Gastrocnemius medialis (tissue), 4 donors: ENCODE measurements around the gene XXYLT1. TPM values are rescaled to one million over a fixed set of nuclear protein-coding genes. Genes with fewer than 3 reads are reported as not detected.
A peak's percentile ranks its signal among the peaks of the same experiment; 100 is the strongest.

Experiments used
- ATAC-seq, 2 donors: fragments of 150-250 bp; one replicate each; pipeline ENCODE4 v1.9.1; 2016
- DNase-seq, 2 donors: peaks; one replicate each; pipeline ENCODE4 v3.0.0-alpha.2; 2019
- H3K27ac ChIP-seq, 4 donors: fragments of 200-600 bp; sonication (generic); 1 replicate in 1 of 4; 2 replicates in 3 of 4; pipeline ENCODE4 v1.5.1; 2016 to 2018; ENCODE audit warnings: mild to moderate bottlenecking in 2 of 4, moderate library complexity in 1 of 4
- H3K27me3 ChIP-seq, 3 donors: fragments of 200-600 bp; sonication (generic) in 2 of 3; 1 replicate in 1 of 3; 2 replicates in 2 of 3; pipeline versions ENCODE4 v1.5.1 to v1.6.0; 2016 to 2019; ENCODE audit warnings: mild to moderate bottlenecking in 1 of 3, moderate library complexity in 1 of 3
- H3K36me3 ChIP-seq, 2 donors: fragments of 200-600 bp; sonication (generic) in 1 of 2; one replicate each; pipeline ENCODE4 v1.5.1; 2017 to 2018
- H3K4me1 ChIP-seq, 2 donors: fragments of 200-600 bp; sonication (generic) in 1 of 2; one replicate each; pipeline ENCODE4 v1.5.1; 2016 to 2017; ENCODE audit warnings: mild to moderate bottlenecking in 2 of 2
- H3K4me3 ChIP-seq, 4 donors: fragments of 200-600 bp; sonication (generic) in 3 of 4; 1 replicate in 1 of 4; 2 replicates in 3 of 4; pipeline ENCODE4 v1.5.1; 2016 to 2019; ENCODE audit warnings: mild to moderate bottlenecking in 2 of 4
- H3K9me3 ChIP-seq, 3 donors: fragments of 200-600 bp; sonication (generic) in 2 of 3; 1 replicate in 1 of 3; 2 replicates in 2 of 3; pipeline ENCODE4 v1.5.1; 2016 to 2019
- POLR2A ChIP-seq, 2 donors: fragments of 450-650 bp; IDR thresholded peaks; one replicate each; pipeline ENCODE4 v1.6.1; 2017; ENCODE audit warnings: antibody characterized with exemption in 2 of 2, mild to moderate bottlenecking in 2 of 2, moderate library complexity in 2 of 2
- in situ Hi-C, 4 donors: fragments of 200-750 bp; cut with MboI; loops; one replicate each; pipeline versions ENCODE4 v1.15.0 to v1.8.0; 2017; ENCODE audit warnings: low sequenced_read_pairs in 4 of 4
- intact Hi-C: fragments of 100-400 bp; cut with DNase I; formaldehyde crosslinking; loops from one replicate; pipeline ENCODE4 v1.15.1; 2023; ENCODE audit warnings: low total_unique reads
- total RNA-seq, 4 donors: library from RNA; depleted of rRNA; stranded (reverse); fragments of >200 nt; gene quantifications; one replicate each; pipeline versions ENCODE4 v1.1.0 to v1.2.3, GENCODE V29; 2016
- TF ChIP-seq, protein P1 (sequence below), 5 experiments: fragments of 450-650 bp in 3 of 5; fragments of 200-600 bp in 2 of 5; sonication (generic) in 2 of 5; IDR thresholded peaks in 4 of 5; conservative IDR thresholded peaks in 1 of 5; 1 replicate in 4 of 5; 2 replicates in 1 of 5; pipeline ENCODE4 v1.5.1; 2016 to 2019; ENCODE audit warnings: antibody characterized with exemption in 5 of 5, mild to moderate bottlenecking in 3 of 5, moderate library complexity in 3 of 5

XXYLT1 gene
- total RNA-seq, 4 donors from 2014 or later: 0.87 to 3.1 (median 1.3) TPM

- no peak for TF ChIP-seq POLR2A (IDR thresholded peaks at IDR 0.05)
- TF ChIP-seq, protein P1, sequence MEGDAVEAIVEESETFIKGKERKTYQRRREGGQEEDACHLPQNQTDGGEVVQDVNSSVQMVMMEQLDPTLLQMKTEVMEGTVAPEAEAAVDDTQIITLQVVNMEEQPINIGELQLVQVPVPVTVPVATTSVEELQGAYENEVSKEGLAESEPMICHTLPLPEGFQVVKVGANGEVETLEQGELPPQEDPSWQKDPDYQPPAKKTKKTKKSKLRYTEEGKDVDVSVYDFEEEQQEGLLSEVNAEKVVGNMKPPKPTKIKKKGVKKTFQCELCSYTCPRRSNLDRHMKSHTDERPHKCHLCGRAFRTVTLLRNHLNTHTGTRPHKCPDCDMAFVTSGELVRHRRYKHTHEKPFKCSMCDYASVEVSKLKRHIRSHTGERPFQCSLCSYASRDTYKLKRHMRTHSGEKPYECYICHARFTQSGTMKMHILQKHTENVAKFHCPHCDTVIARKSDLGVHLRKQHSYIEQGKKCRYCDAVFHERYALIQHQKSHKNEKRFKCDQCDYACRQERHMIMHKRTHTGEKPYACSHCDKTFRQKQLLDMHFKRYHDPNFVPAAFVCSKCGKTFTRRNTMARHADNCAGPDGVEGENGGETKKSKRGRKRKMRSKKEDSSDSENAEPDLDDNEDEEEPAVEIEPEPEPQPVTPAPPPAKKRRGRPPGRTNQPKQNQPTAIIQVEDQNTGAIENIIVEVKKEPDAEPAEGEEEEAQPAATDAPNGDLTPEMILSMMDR (IDR thresholded peaks at IDR 0.05 in 4 of 5, conservative IDR thresholded peaks at IDR 0.05 in 1 of 5): no peak
- peaks cover 24 to 36% of the 10 kb centered on the region in 2 donors for H3K4me1 ChIP-seq
- ATAC-seq (no peak), DNase-seq (no peak)
- H3K9me3 ChIP-seq: no peaks in the 10 kb centered on the region
- no peak overlapping the region for H3K27ac ChIP-seq
- H3K36me3 ChIP-seq: no peaks in the 10 kb centered on the region
- H3K27me3 ChIP-seq: no peaks in the 10 kb centered on the region
- intact Hi-C loops: loop anchor here (5.0 kb wide), 3 partner anchors 82 to 487 kb away; no protein-coding TSS in a partner anchor
- in situ Hi-C loops: loop anchor here in 3 of 4 donors (10.0 to 25.0 kb wide), 3 partner anchors 100 to 258 kb away; no protein-coding TSS in a partner anchor
- H3K4me3 ChIP-seq: no peak overlapping the region
Observed at GRCh38 chr3:195254454-195255175, 16.3 kb downstream of the XXYLT1 start.

DNA sequence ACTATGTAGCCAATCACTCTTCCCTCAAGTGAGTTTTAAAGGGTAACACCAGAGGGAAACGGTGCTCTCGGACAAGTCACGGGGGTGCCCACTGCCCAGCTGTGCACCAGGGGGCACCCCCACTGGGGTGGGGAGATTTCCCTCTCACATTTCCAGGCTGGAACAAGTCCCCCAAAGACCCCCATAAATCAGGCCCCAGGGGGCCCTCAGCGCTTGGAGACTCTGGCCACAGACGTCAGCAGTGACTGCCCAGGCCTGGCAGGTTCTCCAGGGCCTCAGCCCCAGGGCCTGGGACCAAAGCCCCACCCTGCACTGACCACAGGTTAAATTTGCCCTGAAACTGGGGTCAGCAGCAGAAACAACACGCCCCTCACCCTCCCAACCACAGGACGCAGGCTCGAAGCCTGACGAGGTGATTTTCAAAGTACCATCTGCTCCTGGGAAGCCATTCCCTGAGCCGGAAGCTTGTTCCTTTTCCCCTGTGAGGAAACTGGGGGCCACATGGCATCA is 17.0 kb downstream of the XXYLT1 start:
- intact Hi-C loops (no loop called here), in situ Hi-C loops (loop anchor here in 3 of 4 donors (10.0 to 25.0 kb wide), 3 partner anchors 99 to 258 kb away; no protein-coding TSS in a partner anchor)
- DNase-seq: no peak
- ATAC-seq: no peak
- H3K27me3 ChIP-seq: no peaks in the 10 kb centered on the region
- no peaks in the 10 kb centered on the region for H3K36me3 ChIP-seq
- no peaks in the 10 kb centered on the region for H3K9me3 ChIP-seq
- H3K27ac ChIP-seq: peak overlapping the region; percentile 5 to 41 (median 26)
- H3K4me3 ChIP-seq: no peak overlapping the region
- H3K4me1 ChIP-seq: peaks cover 21 to 31% of the 10 kb centered on the region in 2 donors
- TF ChIP-seq, protein P1 (IDR thresholded peaks at IDR 0.05 in 4 of 5, conservative IDR thresholded peaks at IDR 0.05 in 1 of 5): no peak
- no peak for TF ChIP-seq POLR2A (IDR thresholded peaks at IDR 0.05)

DNA sequence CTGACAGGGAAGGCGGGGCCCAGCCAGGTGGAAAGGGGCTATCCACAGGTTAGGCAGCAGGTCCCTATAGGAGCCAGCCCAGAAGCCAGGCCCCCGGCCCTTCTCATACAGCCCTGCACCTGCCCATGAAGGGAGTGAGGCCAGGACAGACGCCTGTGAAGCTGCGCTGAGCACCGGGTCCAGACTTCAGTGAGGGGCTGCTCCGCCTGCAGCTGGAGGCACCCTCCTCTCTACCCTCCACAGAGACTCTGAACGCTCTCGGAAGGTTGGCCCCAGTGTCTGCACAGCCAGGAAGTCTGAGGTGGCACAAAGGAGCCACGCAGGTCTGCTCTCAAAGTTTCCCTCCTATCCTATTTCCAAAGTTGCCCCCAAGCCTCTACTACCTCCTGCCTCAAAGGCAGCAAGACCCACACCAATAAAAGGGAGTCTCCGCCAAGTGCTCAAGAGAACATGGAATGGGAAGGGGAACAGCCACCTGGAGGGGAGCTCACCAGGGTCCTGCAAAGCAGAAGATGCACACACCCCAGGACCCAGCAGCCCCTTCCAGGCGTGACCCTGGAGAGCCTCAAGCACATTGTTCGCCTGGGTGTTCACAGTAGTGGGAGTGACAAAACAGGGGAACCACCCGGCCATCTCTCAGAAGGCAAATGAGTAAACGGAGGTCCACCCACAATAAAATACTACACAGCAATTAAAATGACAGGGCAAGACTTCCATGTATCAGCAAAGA is 19.5 kb downstream of the XXYLT1 start:
- H3K36me3 ChIP-seq: no peaks in the 10 kb centered on the region
- peaks cover 14 to 20% of the 10 kb centered on the region in 2 donors for H3K4me1 ChIP-seq
- intact Hi-C loops (no loop called here), in situ Hi-C loops (loop anchor here in 3 of 4 donors (10.0 to 25.0 kb wide), 3 partner anchors 97 to 261 kb away; no protein-coding TSS in a partner anchor)
- H3K27ac ChIP-seq: no peak overlapping the region
- ATAC-seq (no peak), DNase-seq (no peak)
- H3K9me3 ChIP-seq: no peaks in the 10 kb centered on the region
- H3K27me3 ChIP-seq: no peaks in the 10 kb centered on the region
- TF ChIP-seq, protein P1 (IDR thresholded peaks at IDR 0.05 in 4 of 5, conservative IDR thresholded peaks at IDR 0.05 in 1 of 5): no peak
- no peak for TF ChIP-seq POLR2A (IDR thresholded peaks at IDR 0.05)
- no peak overlapping the region for H3K4me3 ChIP-seq

DNA sequence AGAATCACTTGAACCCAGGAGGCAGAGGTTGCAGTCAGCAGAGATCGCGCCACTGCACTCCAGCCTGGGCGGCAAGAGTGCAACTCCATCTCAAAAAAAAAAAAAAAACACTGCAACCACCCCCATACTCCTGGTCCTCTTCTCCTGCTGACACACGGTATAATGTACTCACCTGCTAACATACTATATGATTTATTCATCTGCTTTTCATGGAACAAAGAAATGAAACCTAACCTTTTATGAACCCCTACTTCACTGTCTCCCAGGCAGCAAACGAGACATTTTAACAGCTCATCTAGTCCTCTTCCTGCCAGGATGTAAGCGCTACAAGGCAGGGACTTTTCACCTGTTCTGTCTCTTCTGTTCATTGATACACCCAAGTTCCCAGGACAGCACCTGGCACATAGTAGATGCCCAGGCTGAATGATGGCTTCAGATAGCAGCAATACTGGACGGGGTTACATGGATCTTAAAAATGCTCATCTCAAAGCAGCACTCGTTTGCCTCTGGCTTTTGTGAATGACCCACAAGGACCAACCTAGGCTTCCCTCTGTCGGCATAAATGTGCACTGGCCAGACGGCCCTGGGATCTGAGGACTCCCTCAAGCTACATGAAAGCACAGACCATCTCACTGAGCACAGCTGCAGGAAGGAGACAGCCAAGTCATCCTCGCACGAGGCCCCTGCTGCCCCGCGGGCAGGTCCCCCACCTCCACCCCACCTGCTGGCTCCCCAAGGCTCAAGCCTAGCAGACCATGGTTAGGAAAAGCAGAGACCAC is 20.3 kb downstream of the XXYLT1 start:
- Histone ChIP-seq H3K4me1 (peaks cover 14 to 20% of the 10 kb centered on the region in 2 donors), H3K27ac (no peak overlapping the region), H3K4me3 (no peak overlapping the region), H3K9me3 (no peaks in the 10 kb centered on the region), H3K36me3 (no peaks in the 10 kb centered on the region), H3K27me3 (no peaks in the 10 kb centered on the region)
- in situ Hi-C loops: loop anchor here in 3 of 4 donors (10.0 to 25.0 kb wide), 3 partner anchors 96 to 262 kb away; no protein-coding TSS in a partner anchor
- DNase-seq (no peak), ATAC-seq (peak; percentile 40 to 53)
- TF ChIP-seq, protein P1 (IDR thresholded peaks at IDR 0.05 in 4 of 5, conservative IDR thresholded peaks at IDR 0.05 in 1 of 5): peak in 3 of 5 experiments; percentile 30 to 34 (median 32)
- TF ChIP-seq POLR2A (IDR thresholded peaks at IDR 0.05): no peak
- intact Hi-C loops: no loop called here
